ENCODE data around the gene IGFLR1.

Gene IGFLR1

DNA sequence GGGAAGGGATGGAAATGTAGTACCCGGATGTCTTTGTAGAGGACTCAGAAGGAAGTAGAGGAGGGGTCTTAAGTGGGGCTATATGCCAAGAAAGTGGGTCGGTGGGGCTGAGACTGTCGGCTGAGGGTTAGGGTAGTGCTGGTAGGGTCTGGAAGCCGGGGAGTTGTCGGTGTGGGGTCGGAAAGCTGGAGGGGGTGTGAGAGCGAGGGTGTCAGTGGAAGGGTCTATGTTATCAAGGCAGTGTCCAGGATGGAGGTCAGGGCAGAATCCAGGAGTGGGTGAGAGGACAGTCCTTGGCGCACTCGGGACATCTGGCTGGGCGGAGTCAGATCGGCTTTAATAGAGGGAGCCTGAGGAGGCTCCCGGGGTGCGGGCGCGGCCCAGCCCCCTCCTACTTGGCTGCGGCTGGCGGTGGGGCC, 12.9 kb upstream of the IGFLR1 start:
- Histone ChIP-seq H3K4me3 (ENCODE audit: low read depth, low read length) (no peak overlapping the region), H3K27ac (no peak overlapping the region), H3K36me3 (ENCODE audit: control insufficient read depth, insufficient read depth, low read length) (no peaks in the 10 kb centered on the region), H2AFZ (no peak overlapping the region), H3K27me3 (ENCODE audit: control insufficient read depth, insufficient read depth, low read length) (no peaks in the 10 kb centered on the region), H3K4me2 (ENCODE audit: low read length) (no peak overlapping the region), H3K9me3 (ENCODE audit: control insufficient read depth, low read length) (no peaks in the 10 kb centered on the region), H3K9ac (no peak overlapping the region), H3K4me1 (peaks cover 10% of the 10 kb centered on the region), H3K79me2 (peaks cover 10% of the 10 kb centered on the region)
- TF ChIP-seq, protein P1, sequence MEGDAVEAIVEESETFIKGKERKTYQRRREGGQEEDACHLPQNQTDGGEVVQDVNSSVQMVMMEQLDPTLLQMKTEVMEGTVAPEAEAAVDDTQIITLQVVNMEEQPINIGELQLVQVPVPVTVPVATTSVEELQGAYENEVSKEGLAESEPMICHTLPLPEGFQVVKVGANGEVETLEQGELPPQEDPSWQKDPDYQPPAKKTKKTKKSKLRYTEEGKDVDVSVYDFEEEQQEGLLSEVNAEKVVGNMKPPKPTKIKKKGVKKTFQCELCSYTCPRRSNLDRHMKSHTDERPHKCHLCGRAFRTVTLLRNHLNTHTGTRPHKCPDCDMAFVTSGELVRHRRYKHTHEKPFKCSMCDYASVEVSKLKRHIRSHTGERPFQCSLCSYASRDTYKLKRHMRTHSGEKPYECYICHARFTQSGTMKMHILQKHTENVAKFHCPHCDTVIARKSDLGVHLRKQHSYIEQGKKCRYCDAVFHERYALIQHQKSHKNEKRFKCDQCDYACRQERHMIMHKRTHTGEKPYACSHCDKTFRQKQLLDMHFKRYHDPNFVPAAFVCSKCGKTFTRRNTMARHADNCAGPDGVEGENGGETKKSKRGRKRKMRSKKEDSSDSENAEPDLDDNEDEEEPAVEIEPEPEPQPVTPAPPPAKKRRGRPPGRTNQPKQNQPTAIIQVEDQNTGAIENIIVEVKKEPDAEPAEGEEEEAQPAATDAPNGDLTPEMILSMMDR (IDR thresholded peaks at IDR 0.05), result no peak

- Histone ChIP-seq H3K36me3 (ENCODE audit: control insufficient read depth, insufficient read depth, low read length) (no peaks in the 10 kb centered on the region), H3K4me1 (peaks cover 10% of the 10 kb centered on the region), H3K4me3 (ENCODE audit: low read depth, low read length) (no peak overlapping the region), H3K4me2 (ENCODE audit: low read length) (no peak overlapping the region), H3K79me2 (peaks cover 7% of the 10 kb centered on the region), H3K27me3 (ENCODE audit: control insufficient read depth, insufficient read depth, low read length) (no peaks in the 10 kb centered on the region), H2AFZ (no peak overlapping the region), H3K27ac (no peak overlapping the region), H3K9me3 (ENCODE audit: control insufficient read depth, low read length) (no peaks in the 10 kb centered on the region), H3K9ac (no peak overlapping the region)
- TF ChIP-seq, protein P1 (IDR thresholded peaks at IDR 0.05), result no peak
Observed at GRCh38 chr19:35754370-35755130, 12.3 kb upstream of the IGFLR1 start.

DNA sequence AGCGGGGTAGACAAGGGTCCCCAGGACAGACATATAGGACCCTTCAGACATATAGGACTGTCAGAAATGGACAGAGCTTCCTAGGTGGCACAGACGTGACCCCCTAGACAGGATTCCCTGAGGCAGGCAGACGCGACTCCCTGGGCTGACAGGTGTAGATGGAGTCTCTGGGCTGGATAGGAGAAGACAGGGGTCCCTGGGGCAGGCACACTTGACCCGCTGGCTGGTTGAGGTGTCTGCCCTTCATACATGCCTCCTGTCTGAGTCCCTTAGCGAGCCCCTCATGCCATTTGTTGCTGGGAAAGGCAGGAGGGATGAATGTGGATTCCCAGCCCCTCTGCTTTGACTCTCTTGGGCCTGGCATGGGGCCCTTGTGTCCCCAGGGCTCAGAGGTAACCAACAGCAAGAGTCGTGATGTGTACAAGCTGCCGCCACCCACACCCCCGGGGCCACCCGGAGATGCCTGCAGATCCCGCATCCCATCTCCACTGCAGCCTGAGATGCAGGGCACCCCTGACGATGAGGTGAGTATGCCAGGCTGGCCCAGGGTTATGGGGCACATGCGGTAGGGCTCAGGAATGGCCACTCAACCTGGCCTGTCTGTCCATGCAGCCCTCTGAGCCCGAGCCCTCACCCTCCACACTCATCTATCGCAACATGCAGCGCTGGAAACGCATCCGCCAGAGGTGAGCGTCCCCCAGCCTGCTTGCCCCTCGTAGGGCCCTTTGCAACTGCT, 11.6 kb upstream of the IGFLR1 start:
- no peaks in the 10 kb centered on the region for H3K36me3 ChIP-seq (ENCODE audit: control insufficient read depth, insufficient read depth, low read length)
- TF ChIP-seq, protein P1 (IDR thresholded peaks at IDR 0.05), result no peak
- no peak overlapping the region for H2AFZ ChIP-seq
- no peak overlapping the region for H3K4me3 ChIP-seq (ENCODE audit: low read depth, low read length)
- peaks cover 5% of the 10 kb centered on the region for H3K4me1 ChIP-seq
- H3K9me3 ChIP-seq (ENCODE audit: control insufficient read depth, low read length), result no peaks in the 10 kb centered on the region
- no peak overlapping the region for H3K9ac ChIP-seq
- peaks cover 2% of the 10 kb centered on the region for H3K79me2 ChIP-seq
- no peak overlapping the region for H3K27ac ChIP-seq
- no peaks in the 10 kb centered on the region for H3K27me3 ChIP-seq (ENCODE audit: control insufficient read depth, insufficient read depth, low read length)
- no peak overlapping the region for H3K4me2 ChIP-seq (ENCODE audit: low read length)

DNA sequence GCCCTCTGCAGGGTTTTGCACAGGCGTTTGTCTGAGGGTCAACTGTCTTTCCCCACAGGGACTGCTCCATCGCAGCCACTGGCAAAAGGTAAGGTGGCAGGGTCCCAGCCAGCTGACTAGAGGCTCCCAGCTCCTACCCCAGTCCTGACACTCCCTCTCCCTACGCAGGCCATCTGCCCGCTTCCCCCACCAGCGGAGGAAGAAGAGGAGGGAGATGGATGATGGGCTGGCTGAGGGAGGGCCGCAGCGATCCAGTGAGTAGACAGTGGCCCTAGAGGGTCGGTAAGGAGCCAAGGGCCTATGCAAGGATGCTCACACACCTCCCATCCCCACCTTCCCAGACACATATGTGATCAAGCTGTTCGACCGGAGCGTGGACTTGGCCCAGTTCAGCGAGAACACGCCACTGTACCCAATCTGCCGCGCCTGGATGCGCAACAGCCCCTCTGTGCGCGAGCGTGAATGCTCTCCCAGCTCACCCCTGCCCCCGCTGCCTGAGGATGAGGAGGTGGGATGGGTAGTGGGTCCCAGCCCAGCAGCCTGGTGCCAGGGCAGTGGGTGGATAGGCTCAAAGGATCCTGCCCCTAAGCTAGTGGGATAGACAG, 10.6 kb upstream of the IGFLR1 start:
- H3K27ac ChIP-seq, result no peak overlapping the region
- no peak overlapping the region for H3K4me2 ChIP-seq (ENCODE audit: low read length)
- H3K4me3 ChIP-seq (ENCODE audit: low read depth, low read length), result no peak overlapping the region
- peaks cover 3% of the 10 kb centered on the region for H3K4me1 ChIP-seq
- H3K27me3 ChIP-seq (ENCODE audit: control insufficient read depth, insufficient read depth, low read length), result no peaks in the 10 kb centered on the region
- H3K9me3 ChIP-seq (ENCODE audit: control insufficient read depth, low read length), result no peaks in the 10 kb centered on the region
- H3K9ac ChIP-seq, result no peak overlapping the region
- H3K36me3 ChIP-seq (ENCODE audit: control insufficient read depth, insufficient read depth, low read length), result no peaks in the 10 kb centered on the region
- H3K79me2 ChIP-seq, result no peaks in the 10 kb centered on the region
- TF ChIP-seq, protein P1 (IDR thresholded peaks at IDR 0.05), result no peak
- no peak overlapping the region for H2AFZ ChIP-seq

All from parathyroid adenoma (tissue), 2 donors.